Gastrocnemius medialis (tissue), 4 donors: ENCODE measurements around the gene SPC25. TPM values are rescaled to one million over a fixed set of nuclear protein-coding genes. Genes with fewer than 3 reads are reported as not detected.

Source experiments
- ATAC-seq, 2 donors: fragments of 150-250 bp; one replicate each; pipeline ENCODE4 v1.9.1; 2016
- DNase-seq, 2 donors: peaks; one replicate each; pipeline ENCODE4 v3.0.0-alpha.2; 2019
- H3K27ac ChIP-seq, 4 donors: fragments of 200-600 bp; sonication (generic); 1 replicate in 1 of 4; 2 replicates in 3 of 4; pipeline ENCODE4 v1.5.1; 2016 to 2018; ENCODE audit warnings: mild to moderate bottlenecking in 2 of 4, moderate library complexity in 1 of 4
- H3K27me3 ChIP-seq, 3 donors: fragments of 200-600 bp; sonication (generic) in 2 of 3; 1 replicate in 1 of 3; 2 replicates in 2 of 3; pipeline versions ENCODE4 v1.5.1 to v1.6.0; 2016 to 2019; ENCODE audit warnings: mild to moderate bottlenecking in 1 of 3, moderate library complexity in 1 of 3
- H3K36me3 ChIP-seq, 2 donors: fragments of 200-600 bp; sonication (generic) in 1 of 2; one replicate each; pipeline ENCODE4 v1.5.1; 2017 to 2018
- H3K4me1 ChIP-seq, 2 donors: fragments of 200-600 bp; sonication (generic) in 1 of 2; one replicate each; pipeline ENCODE4 v1.5.1; 2016 to 2017; ENCODE audit warnings: mild to moderate bottlenecking in 2 of 2
- H3K4me3 ChIP-seq, 4 donors: fragments of 200-600 bp; sonication (generic) in 3 of 4; 1 replicate in 1 of 4; 2 replicates in 3 of 4; pipeline ENCODE4 v1.5.1; 2016 to 2019; ENCODE audit warnings: mild to moderate bottlenecking in 2 of 4
- H3K9me3 ChIP-seq, 3 donors: fragments of 200-600 bp; sonication (generic) in 2 of 3; 1 replicate in 1 of 3; 2 replicates in 2 of 3; pipeline ENCODE4 v1.5.1; 2016 to 2019
- CTCF ChIP-seq, 5 experiments: fragments of 450-650 bp in 3 of 5; fragments of 200-600 bp in 2 of 5; sonication (generic) in 2 of 5; IDR thresholded peaks in 4 of 5; conservative IDR thresholded peaks in 1 of 5; 1 replicate in 4 of 5; 2 replicates in 1 of 5; pipeline ENCODE4 v1.5.1; 2016 to 2019; ENCODE audit warnings: antibody characterized with exemption in 5 of 5, mild to moderate bottlenecking in 3 of 5, moderate library complexity in 3 of 5
- POLR2A ChIP-seq, 2 donors: fragments of 450-650 bp; IDR thresholded peaks; one replicate each; pipeline ENCODE4 v1.6.1; 2017; ENCODE audit warnings: antibody characterized with exemption in 2 of 2, mild to moderate bottlenecking in 2 of 2, moderate library complexity in 2 of 2
- in situ Hi-C, 4 donors: fragments of 200-750 bp; cut with MboI; loops; one replicate each; pipeline versions ENCODE4 v1.15.0 to v1.8.0; 2017; ENCODE audit warnings: low sequenced_read_pairs in 4 of 4
- intact Hi-C: fragments of 100-400 bp; cut with DNase I; formaldehyde crosslinking; loops from one replicate; pipeline ENCODE4 v1.15.1; 2023; ENCODE audit warnings: low total_unique reads
- total RNA-seq, 4 donors: library from RNA; depleted of rRNA; stranded (reverse); fragments of >200 nt; gene quantifications; one replicate each; pipeline versions ENCODE4 v1.1.0 to v1.2.3, GENCODE V29; 2016

Gene SPC25
- total RNA-seq, 4 donors from 2014 or later, result not detected

- H3K4me1 ChIP-seq, result peaks cover 10 to 16% of the 10 kb centered on the region in 2 donors
- no peaks in the 10 kb centered on the region for H3K9me3 ChIP-seq
- no peaks in the 10 kb centered on the region for H3K27me3 ChIP-seq
- H3K27ac ChIP-seq, result no peak overlapping the region
- DNase-seq (no peak), ATAC-seq (no peak)
- no peak overlapping the region for H3K4me3 ChIP-seq
- no peaks in the 10 kb centered on the region for H3K36me3 ChIP-seq
- intact Hi-C loops, result loop anchor here (2.0 kb wide), 1 partner anchor 75 kb away; no protein-coding TSS in a partner anchor
- no peak for TF ChIP-seq POLR2A (IDR thresholded peaks at IDR 0.05)
- peak in 2 of 5 experiments; percentile 27 to 39 for TF ChIP-seq CTCF (IDR thresholded peaks at IDR 0.05 in 4 of 5, conservative IDR thresholded peaks at IDR 0.05 in 1 of 5)
- in situ Hi-C loops, result no loop called here
These were observed 40.6 kb downstream of the SPC25 start for GRCh38 chr2:168849610-168850009.

GRCh38 chr2:168848225-168848624 lies 42.0 kb downstream of the SPC25 start:
- peaks cover 10 to 16% of the 10 kb centered on the region in 2 donors for H3K4me1 ChIP-seq
- no peaks in the 10 kb centered on the region for H3K9me3 ChIP-seq
- in situ Hi-C loops (no loop called here), intact Hi-C loops (loop anchor here (2.0 kb wide), 1 partner anchor 73 kb away; no protein-coding TSS in a partner anchor)
- peak overlapping the region in 2 of 4 donors; percentile 31 to 43 for H3K27ac ChIP-seq
- TF ChIP-seq CTCF (IDR thresholded peaks at IDR 0.05 in 4 of 5, conservative IDR thresholded peaks at IDR 0.05 in 1 of 5) (no peak), POLR2A (IDR thresholded peaks at IDR 0.05) (no peak)
- DNase-seq (peak; percentile 23 to 68), ATAC-seq (peak; percentile 84 to 87)
- no peaks in the 10 kb centered on the region for H3K36me3 ChIP-seq
- no peaks in the 10 kb centered on the region for H3K27me3 ChIP-seq
- H3K4me3 ChIP-seq, result no peak overlapping the region

- Histone ChIP-seq H3K9me3 (no peaks in the 10 kb centered on the region), H3K36me3 (no peaks in the 10 kb centered on the region), H3K4me1 (peaks cover 6% of the 10 kb centered on the region in 2 donors), H3K4me3 (no peak overlapping the region), H3K27me3 (no peaks in the 10 kb centered on the region), H3K27ac (no peak overlapping the region)
- in situ Hi-C loops (no loop called here), intact Hi-C loops (no loop called here)
- DNase-seq (no peak), ATAC-seq (no peak)
- TF ChIP-seq POLR2A (IDR thresholded peaks at IDR 0.05), result no peak
- TF ChIP-seq CTCF (IDR thresholded peaks at IDR 0.05 in 4 of 5, conservative IDR thresholded peaks at IDR 0.05 in 1 of 5), result no peak
These were observed 47.0 kb downstream of the SPC25 start for GRCh38 chr2:168843253-168843652.

GRCh38 chr2:168841445-168841844 lies 48.8 kb downstream of the SPC25 start:
- in situ Hi-C loops, result no loop called here
- no peak for TF ChIP-seq POLR2A (IDR thresholded peaks at IDR 0.05)
- ATAC-seq, result no peak

GRCh38 chr2:168835969-168836368 lies 54.3 kb downstream of the SPC25 start:
- Histone ChIP-seq H3K9me3 (no peaks in the 10 kb centered on the region), H3K4me1 (no peaks in the 10 kb centered on the region), H3K36me3 (no peaks in the 10 kb centered on the region), H3K27me3 (no peaks in the 10 kb centered on the region), H3K4me3 (no peak overlapping the region), H3K27ac (no peak overlapping the region)
- in situ Hi-C loops (no loop called here), intact Hi-C loops (no loop called here)
- ATAC-seq (no peak), DNase-seq (no peak)
- no peak for TF ChIP-seq POLR2A (IDR thresholded peaks at IDR 0.05)
- no peak for TF ChIP-seq CTCF (IDR thresholded peaks at IDR 0.05 in 4 of 5, conservative IDR thresholded peaks at IDR 0.05 in 1 of 5)

More at GRCh38 chr2:168841445-168841844, 48.8 kb downstream of the SPC25 start:
- no peaks in the 10 kb centered on the region for H3K27me3 ChIP-seq
- no peaks in the 10 kb centered on the region for H3K4me1 ChIP-seq
- H3K27ac ChIP-seq, result no peak overlapping the region
- no peaks in the 10 kb centered on the region for H3K9me3 ChIP-seq
- H3K4me3 ChIP-seq, result no peak overlapping the region
- intact Hi-C loops, result no loop called here
- no peak for DNase-seq
- H3K36me3 ChIP-seq, result no peaks in the 10 kb centered on the region
